Measurements from ENCODE around the gene PRKAR2A.

PRKAR2A gene

GRCh38 chr3:48856469-48856868, 8.8 kb upstream of the PRKAR2A start:
- Histone ChIP-seq H3K4me1 (ENCODE audit: control insufficient read depth, insufficient read depth, low read length) (no peaks in the 10 kb centered on the region), H3K4me3 (ENCODE audit: low read depth, low read length) (no peak overlapping the region), H3K9me3 (ENCODE audit: control insufficient read depth, insufficient read depth, low read depth, low read length) (no peaks in the 10 kb centered on the region), H3K36me3 (ENCODE audit: control insufficient read depth in 2 of 2, insufficient read depth in 1 of 2, low read length in 2 of 2) (peaks cover 0 to 20% of the 10 kb centered on the region in 2 experiments; a peak in 1 of 3 replicates), H3K27ac (ENCODE audit: extremely low read depth, low read depth, low read length) (no peak overlapping the region)
- ChIA-PET CTCF (interaction anchor here (0.6 kb wide), 1 partner anchor 14 kb away, joined by 4 read pairs; no protein-coding TSS in a partner anchor), POLR2A (no interaction called here)
- no peak for TF ChIP-seq ZSCAN18 (tag by site-specific recombination; IDR thresholded peaks at IDR 0.05)
- TF ChIP-seq KLF10 (tag by site-specific recombination; IDR thresholded peaks at IDR 0.05): no peak
- no peak for TF ChIP-seq ZEB2 (tag by site-specific recombination; IDR thresholded peaks at IDR 0.05)
- peak; percentile 28; the same call in 1 of the 2 replicates for TF ChIP-seq ZBTB17 (tag by site-specific recombination; IDR thresholded peaks at IDR 0.05)
- no peak for TF ChIP-seq SP7 (tag by site-specific recombination; IDR thresholded peaks at IDR 0.05)
- TF ChIP-seq ZNF560 (tag by site-specific recombination; IDR thresholded peaks at IDR 0.05; ENCODE audit: borderline replicate concordance): no peak

GRCh38 chr3:48855681-48856447, 8.2 kb upstream of the PRKAR2A start:
- ChIA-PET CTCF (interaction anchor here (0.6 kb wide), 1 partner anchor 15 kb away, joined by 4 read pairs; no protein-coding TSS in a partner anchor), POLR2A (no interaction called here)
- TF ChIP-seq ZSCAN16 (tag by site-specific recombination; IDR thresholded peaks at IDR 0.05): no peak
- TF ChIP-seq ZSCAN5A (tag by site-specific recombination; IDR thresholded peaks at IDR 0.05): no peak
- TF ChIP-seq ZXDB (tag by site-specific recombination; IDR thresholded peaks at IDR 0.05): no peak
- TF ChIP-seq TRIM28 (IDR thresholded peaks at IDR 0.05; ENCODE audit: borderline replicate concordance, low read length): no peak
- TF ChIP-seq ZNF248 (tag by site-specific recombination; IDR thresholded peaks at IDR 0.05): no peak
- no peak for TF ChIP-seq GLI2 (tag by site-specific recombination; IDR thresholded peaks at IDR 0.05; ENCODE audit: borderline replicate concordance, low read depth)
- no peak for TF ChIP-seq ZFP3 (tag by site-specific recombination; IDR thresholded peaks at IDR 0.05; ENCODE audit: low read depth)
- no peak for TF ChIP-seq ELK4 (IDR thresholded peaks at IDR 0.05; ENCODE audit: borderline replicate concordance, low read depth, low read length)
- TF ChIP-seq ZNF791 (tag by site-specific recombination; IDR thresholded peaks at IDR 0.05): no peak
- no peak for TF ChIP-seq ZNF157 (tag by site-specific recombination; IDR thresholded peaks at IDR 0.05)
- no peak for TF ChIP-seq ZBTB8A (tag by site-specific recombination; IDR thresholded peaks at IDR 0.05)
- no peak for TF ChIP-seq ZNF76 (tag by site-specific recombination; IDR thresholded peaks at IDR 0.05; ENCODE audit: borderline replicate concordance, low read depth)
- TF ChIP-seq ZNF549 (tag by site-specific recombination; IDR thresholded peaks at IDR 0.05): no peak
- Histone ChIP-seq H3K36me3 (ENCODE audit: control insufficient read depth in 2 of 2, insufficient read depth in 1 of 2, low read length in 2 of 2) (peaks cover 0 to 20% of the 10 kb centered on the region in 2 experiments; a peak in 1 of 3 replicates), H3K4me1 (ENCODE audit: control insufficient read depth, insufficient read depth, low read length) (no peaks in the 10 kb centered on the region), H3K4me3 (ENCODE audit: low read depth, low read length) (no peak overlapping the region), H3K9me3 (ENCODE audit: control insufficient read depth, insufficient read depth, low read depth, low read length) (no peaks in the 10 kb centered on the region), H3K27ac (ENCODE audit: extremely low read depth, low read depth, low read length) (no peak overlapping the region)

All from HEK293 (cell line).